ENCODE data around the gene PISD. TPM values are rescaled to one million over a fixed set of nuclear protein-coding genes. Genes with fewer than 3 reads are reported as not detected.

PISD gene
- total RNA-seq, 2 experiments from 2014 or later = 21.5 to 51.9 TPM

DNA sequence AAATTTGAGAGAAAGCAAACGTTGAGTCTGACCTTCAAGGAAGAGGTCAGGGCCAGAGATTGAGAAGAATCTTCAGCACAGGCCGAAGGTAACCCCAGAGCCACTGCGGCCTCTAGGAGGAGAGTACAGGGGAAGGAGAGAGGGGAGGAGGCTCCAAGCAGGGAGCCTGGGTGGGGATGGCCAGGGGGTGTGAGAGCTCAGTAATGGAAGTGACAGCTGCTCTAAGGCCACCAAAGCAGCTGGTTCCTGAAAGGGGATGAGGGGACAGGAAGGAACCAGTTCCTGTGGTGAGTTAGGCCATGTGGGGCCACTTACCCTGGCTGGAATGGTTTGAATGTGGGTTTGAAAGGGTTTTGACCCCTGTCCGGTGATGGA, 46.1 kb downstream of the PISD start:
- ChIA-PET POLR2A (interaction anchor here (0.9 kb wide), 1 partner anchor 15 kb away, joined by 4 read pairs; no protein-coding TSS in a partner anchor), CTCF (ENCODE audit: unreplicated experiment) (no interaction called here)

DNA sequence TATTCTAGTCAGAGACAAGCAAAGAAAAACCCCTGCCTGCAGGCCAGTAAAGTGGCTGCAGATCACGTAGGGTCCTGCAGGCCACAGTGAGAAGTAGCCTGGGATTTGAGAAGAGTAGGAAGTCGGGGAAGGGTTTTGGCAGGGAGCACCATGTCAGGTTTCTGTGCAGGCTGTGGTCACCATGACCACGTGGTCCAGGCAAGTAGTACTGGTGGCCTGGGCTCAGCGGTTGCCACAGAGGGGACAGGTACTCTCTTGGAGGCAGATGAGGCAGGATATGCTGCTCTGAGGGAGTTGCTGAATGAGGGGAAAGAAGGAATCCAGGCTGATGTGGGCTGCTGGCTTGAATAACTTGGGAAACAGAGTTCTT, 46.5 kb downstream of the PISD start:
- H3K9me3 ChIP-seq (ENCODE audit: low read length) = no peaks in the 10 kb centered on the region
- H3K9me2 ChIP-seq (ENCODE audit: insufficient read depth, low read length) = no peaks in the 10 kb centered on the region
- peaks cover 24% of the 10 kb centered on the region for H3K4me1 ChIP-seq (ENCODE audit: insufficient read depth, low read length, poor library complexity, severe bottlenecking)
- H3K27ac ChIP-seq (ENCODE audit: low read depth, low read length, poor library complexity, severe bottlenecking) = no peak overlapping the region
- H3K4me3 ChIP-seq (ENCODE audit: low read depth, low read length, poor library complexity, severe bottlenecking) = no peak overlapping the region
- POLR2A ChIA-PET = no interaction called here
- no peak for DNase-seq (ENCODE audit: low spot score)
- no TSS peak for BruUV-seq (replicated peaks)
- peaks cover 57% of the 10 kb centered on the region for H3K36me3 ChIP-seq (ENCODE audit: insufficient read depth, low read length)
- CTCF ChIA-PET (ENCODE audit: unreplicated experiment) = no interaction called here
- intact Hi-C loops (cut with micrococcal nuclease; ENCODE audit: unreplicated experiment) = no loop called here
- TF ChIP-seq EZH2phosphoT487 (IDR thresholded peaks at IDR 0.05; ENCODE audit: borderline replicate concordance, low read depth, low read length) = no peak
- TF ChIP-seq, protein P1, sequence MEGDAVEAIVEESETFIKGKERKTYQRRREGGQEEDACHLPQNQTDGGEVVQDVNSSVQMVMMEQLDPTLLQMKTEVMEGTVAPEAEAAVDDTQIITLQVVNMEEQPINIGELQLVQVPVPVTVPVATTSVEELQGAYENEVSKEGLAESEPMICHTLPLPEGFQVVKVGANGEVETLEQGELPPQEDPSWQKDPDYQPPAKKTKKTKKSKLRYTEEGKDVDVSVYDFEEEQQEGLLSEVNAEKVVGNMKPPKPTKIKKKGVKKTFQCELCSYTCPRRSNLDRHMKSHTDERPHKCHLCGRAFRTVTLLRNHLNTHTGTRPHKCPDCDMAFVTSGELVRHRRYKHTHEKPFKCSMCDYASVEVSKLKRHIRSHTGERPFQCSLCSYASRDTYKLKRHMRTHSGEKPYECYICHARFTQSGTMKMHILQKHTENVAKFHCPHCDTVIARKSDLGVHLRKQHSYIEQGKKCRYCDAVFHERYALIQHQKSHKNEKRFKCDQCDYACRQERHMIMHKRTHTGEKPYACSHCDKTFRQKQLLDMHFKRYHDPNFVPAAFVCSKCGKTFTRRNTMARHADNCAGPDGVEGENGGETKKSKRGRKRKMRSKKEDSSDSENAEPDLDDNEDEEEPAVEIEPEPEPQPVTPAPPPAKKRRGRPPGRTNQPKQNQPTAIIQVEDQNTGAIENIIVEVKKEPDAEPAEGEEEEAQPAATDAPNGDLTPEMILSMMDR (conservative IDR thresholded peaks at IDR 0.05; ENCODE audit: low read length) = no peak
- H4K20me1 ChIP-seq (ENCODE audit: insufficient read depth, low read length) = no peaks in the 10 kb centered on the region
- no peaks in the 10 kb centered on the region for H3K79me2 ChIP-seq (ENCODE audit: insufficient read depth, low read depth, low read length)
- H3K4me2 ChIP-seq (ENCODE audit: low read length) = no peak overlapping the region
- H2AFZ ChIP-seq (ENCODE audit: low read length) = no peak overlapping the region

More for the DNA sequence above, 46.1 kb downstream of the PISD start:
- Histone ChIP-seq H3K9me3 (ENCODE audit: low read length) (no peaks in the 10 kb centered on the region), H3K9me2 (ENCODE audit: insufficient read depth, low read length) (no peaks in the 10 kb centered on the region), H3K36me3 (ENCODE audit: insufficient read depth, low read length) (peaks cover 61% of the 10 kb centered on the region), H3K4me3 (ENCODE audit: low read depth, low read length, poor library complexity, severe bottlenecking) (no peak overlapping the region), H3K4me2 (ENCODE audit: low read length) (no peak overlapping the region), H3K79me2 (ENCODE audit: insufficient read depth, low read depth, low read length) (no peaks in the 10 kb centered on the region), H3K27ac (ENCODE audit: low read depth, low read length, poor library complexity, severe bottlenecking) (no peak overlapping the region), H3K4me1 (ENCODE audit: insufficient read depth, low read length, poor library complexity, severe bottlenecking) (peaks cover 24% of the 10 kb centered on the region), H2AFZ (ENCODE audit: low read length) (no peak overlapping the region), H4K20me1 (ENCODE audit: insufficient read depth, low read length) (no peaks in the 10 kb centered on the region)
- no TSS peak for BruUV-seq (replicated peaks)
- intact Hi-C loops (cut with micrococcal nuclease; ENCODE audit: unreplicated experiment) = no loop called here
- DNase-seq (ENCODE audit: low spot score) = no peak
- TF ChIP-seq, protein P1 (conservative IDR thresholded peaks at IDR 0.05; ENCODE audit: low read length) = no peak
- no peak for TF ChIP-seq EZH2phosphoT487 (IDR thresholded peaks at IDR 0.05; ENCODE audit: borderline replicate concordance, low read depth, low read length)

DNA sequence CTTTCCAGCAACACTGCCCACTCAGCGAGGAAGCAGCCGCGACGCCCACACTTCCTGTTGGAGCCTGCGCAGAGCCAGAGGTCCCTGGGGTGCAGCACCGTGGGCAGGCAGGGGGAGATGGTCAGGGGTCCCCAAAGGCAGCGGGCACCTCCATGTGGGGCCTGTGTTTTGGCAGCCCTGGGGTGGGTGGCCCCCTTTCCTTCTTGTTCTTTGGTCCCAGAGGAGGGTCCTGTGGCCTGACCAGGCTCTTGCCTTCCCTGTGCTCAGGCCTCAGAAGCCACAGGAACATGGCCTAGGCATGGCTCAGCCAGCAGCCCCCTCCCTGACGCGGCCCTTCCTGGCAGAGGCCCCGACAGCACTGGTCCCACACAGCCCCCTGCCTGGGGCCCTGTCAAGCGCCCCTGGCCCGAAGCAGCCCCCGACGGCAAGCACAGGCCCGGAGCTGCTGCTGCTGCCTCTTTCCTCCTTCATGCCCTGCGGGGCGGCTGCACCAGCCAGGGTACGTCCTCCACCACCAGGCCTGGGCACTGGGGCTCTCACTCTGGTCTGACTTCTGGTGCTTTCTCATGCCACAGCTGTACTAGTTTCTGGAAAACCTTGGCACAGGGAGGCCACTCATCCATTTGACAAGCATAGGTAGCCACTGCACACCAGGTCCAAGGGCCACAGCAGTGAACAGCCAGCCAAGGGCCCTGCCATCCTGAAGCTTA, 47.1 kb downstream of the PISD start:
- Histone ChIP-seq H4K20me1 (ENCODE audit: insufficient read depth, low read length) (no peaks in the 10 kb centered on the region), H3K4me2 (ENCODE audit: low read length) (no peak overlapping the region), H3K9me2 (ENCODE audit: insufficient read depth, low read length) (no peaks in the 10 kb centered on the region), H3K27ac (ENCODE audit: low read depth, low read length, poor library complexity, severe bottlenecking) (no peak overlapping the region), H3K79me2 (ENCODE audit: insufficient read depth, low read depth, low read length) (no peaks in the 10 kb centered on the region), H3K4me3 (ENCODE audit: low read depth, low read length, poor library complexity, severe bottlenecking) (no peak overlapping the region), H3K36me3 (ENCODE audit: insufficient read depth, low read length) (peaks cover 51% of the 10 kb centered on the region), H2AFZ (ENCODE audit: low read length) (no peak overlapping the region), H3K9me3 (ENCODE audit: low read length) (no peaks in the 10 kb centered on the region), H3K4me1 (ENCODE audit: insufficient read depth, low read length, poor library complexity, severe bottlenecking) (peaks cover 24% of the 10 kb centered on the region)
- POLR2A ChIA-PET = no interaction called here
- CTCF ChIA-PET (ENCODE audit: unreplicated experiment) = no interaction called here
- BruUV-seq (replicated peaks) = no TSS peak
- no peak for TF ChIP-seq EZH2phosphoT487 (IDR thresholded peaks at IDR 0.05; ENCODE audit: borderline replicate concordance, low read depth, low read length)
- TF ChIP-seq, protein P1 (conservative IDR thresholded peaks at IDR 0.05; ENCODE audit: low read length) = no peak
- intact Hi-C loops (cut with micrococcal nuclease; ENCODE audit: unreplicated experiment) = no loop called here
- no peak for DNase-seq (ENCODE audit: low spot score)
